T-cell (primary cell): ENCODE measurements around the gene ANKRD1. TPM values are rescaled to one million over a fixed set of nuclear protein-coding genes. Genes with fewer than 3 reads are reported as not detected.

Source experiments
- ATAC-seq, 4 experiments: fragments of 200-7000 bp in 3 of 4; fragments of 150-1000 bp in 1 of 4; cut with Tn5 transposase; replicated peaks in 1 of 4; 1 replicate in 3 of 4; 2 replicates in 1 of 4; pipeline ENCODE4 v1.10.0; 2021; ENCODE audit warnings: moderate library complexity in 3 of 4, mild to moderate bottlenecking in 2 of 4, moderate number of reproducible peaks in 1 of 4
- CTCF ChIA-PET, 2 donors: fragments of 300-600 bp; sonication (Branson Sonifier 250); formaldehyde crosslinking; loops; one replicate each; lab custom pipeline; 2022; ENCODE audit warnings: antibody characterized with exemption in 2 of 2; lab: Charles Lee
- POLR2A ChIA-PET, 2 donors: fragments of 300-600 bp; sonication (Branson Sonifier 250); formaldehyde crosslinking; loops; one replicate each; lab custom pipeline; 2022; ENCODE audit warnings: antibody characterized with exemption in 2 of 2; lab: Charles Lee
- DNase-seq, 35 experiments: peaks; one replicate each; pipeline versions ENCODE4 v3.0.0 to v3.0.0-alpha.2; 2013 to 2023
- H3K27ac ChIP-seq: one replicate; pipeline ENCODE4 v1.5.1; 2013; ENCODE audit warnings: low read length
- H3K27me3 ChIP-seq, 2 experiments: replicated peaks in 1 of 2; 1 replicate in 1 of 2; 2 replicates in 1 of 2; pipeline versions ENCODE4 v1.6.1 to v1.7.0; 2013; ENCODE audit warnings: low read length in 1 of 2, mixed read lengths in 1 of 2; ENCODE audit not compliant: control insufficient read depth in 2 of 2, insufficient read depth in 2 of 2; ENCODE audit errors: extremely low read depth in 1 of 2
- H3K36me3 ChIP-seq, 2 donors: 1 replicate in 1 of 2; 2 replicates in 1 of 2; pipeline versions ENCODE4 v1.6.1 to v1.7.0; 2013; ENCODE audit warnings: low read length in 1 of 2; ENCODE audit not compliant: control insufficient read depth in 2 of 2, insufficient read depth in 1 of 2; ENCODE audit errors: extremely low read depth in 1 of 2
- H3K4me1 ChIP-seq, 2 experiments: 1 replicate in 1 of 2; 2 replicates in 1 of 2; pipeline versions ENCODE4 v1.6.1 to v1.7.0; 2013; ENCODE audit warnings: low read length in 2 of 2, mixed read lengths in 1 of 2; ENCODE audit not compliant: insufficient read depth in 2 of 2, control insufficient read depth in 1 of 2; ENCODE audit errors: extremely low read depth in 1 of 2
- H3K4me3 ChIP-seq, 2 donors: 1 replicate in 1 of 2; 2 replicates in 1 of 2; pipeline versions ENCODE4 v1.5.1 to v1.7.0; 2013; ENCODE audit warnings: mild to moderate bottlenecking in 2 of 2, low read length in 1 of 2, moderate library complexity in 1 of 2; ENCODE audit not compliant: control insufficient read depth in 1 of 2; ENCODE audit errors: extremely low read depth in 1 of 2
- H3K9me3 ChIP-seq: 2 replicates; pipeline ENCODE4 v1.7.0; 2013
- H3K27ac Mint-ChIP-seq, 2 donors: one replicate each; pipeline ENCODE4 v1.8.0; 2020 to 2021; ENCODE audit warnings: mild to moderate bottlenecking in 2 of 2, mixed read lengths in 2 of 2
- H3K27me3 Mint-ChIP-seq, 2 donors: one replicate each; pipeline ENCODE4 v1.8.0; 2021 to 2022; ENCODE audit warnings: mixed read lengths in 2 of 2
- H3K36me3 Mint-ChIP-seq: one replicate; pipeline ENCODE4 v1.8.0; 2021; ENCODE audit warnings: mixed read lengths
- H3K4me1 Mint-ChIP-seq, 3 donors: one replicate each; pipeline ENCODE4 v1.8.0; 2020 to 2022; ENCODE audit warnings: mixed read lengths in 3 of 3, mild to moderate bottlenecking in 1 of 3
- H3K4me3 Mint-ChIP-seq, 3 donors: one replicate each; pipeline ENCODE4 v1.8.0; 2020 to 2022; ENCODE audit warnings: mild to moderate bottlenecking in 3 of 3, mixed read lengths in 3 of 3, moderate library complexity in 3 of 3
- H3K9me3 Mint-ChIP-seq, 3 donors: one replicate each; pipeline ENCODE4 v1.8.0; 2020 to 2022; ENCODE audit warnings: mixed read lengths in 3 of 3
- WGBS: methylation state at CpG from one replicate; pipeline ENCODE4 v1.1.5; 2013; ENCODE audit warnings: missing lambda C conversion rate; ENCODE audit not compliant: insufficient coverage; 5-methylcytosine and 5-hydroxymethylcytosine counted together
- total RNA-seq, 35 experiments: library from RNA in 6 of 35; stranded (reverse) in 6 of 35; fragments of 120-200 nt in 1 of 35; gene quantifications; one replicate each; pipeline versions ENCODE4 v1.2.1 to v1.2.4 and lab custom pipeline; 2013 to 2026

ANKRD1 gene
- total RNA-seq, 5 donors from 2014 or later (not counting 1 experiment from before 2014, with no cell fraction given), result not detected

DNA sequence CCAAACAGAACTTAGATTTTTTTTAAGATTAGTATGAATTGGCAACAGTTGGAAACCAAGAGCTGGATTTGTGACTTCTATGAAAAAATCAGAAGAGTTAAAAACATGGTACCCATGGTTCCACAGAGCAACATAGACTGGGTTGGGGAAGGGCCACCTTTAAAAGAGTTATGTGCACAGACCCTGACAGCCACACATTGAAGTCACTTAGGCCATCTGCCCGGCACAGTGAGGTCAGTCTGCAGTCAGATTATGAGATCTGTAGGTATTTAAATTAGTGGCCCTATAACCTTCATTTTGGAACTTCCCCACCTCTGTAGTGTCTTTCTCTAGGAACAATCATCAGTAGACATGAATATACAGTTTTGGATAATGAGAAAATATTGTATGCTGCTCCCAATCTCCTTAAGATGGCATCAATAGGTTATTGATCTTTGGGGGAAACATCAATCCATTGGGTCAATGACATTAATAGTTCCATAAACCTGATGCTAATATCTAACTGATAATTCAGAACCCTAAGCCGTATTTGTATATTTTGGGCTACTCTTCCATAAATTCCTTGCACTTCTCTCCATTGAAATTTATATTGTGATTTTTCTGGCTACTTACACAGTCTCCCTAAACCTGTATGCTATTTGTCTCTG is 7.0 kb downstream of the ANKRD1 start:
- H3K9me3 Mint-ChIP-seq, result peaks cover 0 to 7% (median 0%) of the 10 kb centered on the region in 3 donors
- Histone ChIP-seq H3K36me3 (no peaks in the 10 kb centered on the region), H3K27me3 (peaks cover 0 to 4% of the 10 kb centered on the region in 2 experiments), H3K27ac (no peak overlapping the region), H3K4me1 (peaks cover 3% of the 10 kb centered on the region in 2 experiments), H3K9me3 (no peaks in the 10 kb centered on the region), H3K4me3 (no peak overlapping the region)
- peaks cover 3 to 7% (median 4%) of the 10 kb centered on the region in 3 donors for H3K4me1 Mint-ChIP-seq
- ChIA-PET CTCF (interaction anchor here (0.7 to 3.6 kb wide), 3 partner anchors 11 to 338 kb away, joined by 5 to 50 read pairs (median 10); no protein-coding TSS in a partner anchor), POLR2A (interaction anchor here in 1 of 2 donors (0.6 kb wide), 1 partner anchor 337 kb away, joined by 3 read pairs; no protein-coding TSS in a partner anchor)
- no peak overlapping the region for H3K27ac Mint-ChIP-seq
- H3K27me3 Mint-ChIP-seq, result peaks cover 7% of the 10 kb centered on the region in 2 donors
- H3K36me3 Mint-ChIP-seq, result no peaks in the 10 kb centered on the region
- no peak overlapping the region for H3K4me3 Mint-ChIP-seq
- ATAC-seq, result no peak
- DNase-seq, result no peak
- WGBS, result no CpG with 5 or more reads among the region's 2 CpGs

DNA sequence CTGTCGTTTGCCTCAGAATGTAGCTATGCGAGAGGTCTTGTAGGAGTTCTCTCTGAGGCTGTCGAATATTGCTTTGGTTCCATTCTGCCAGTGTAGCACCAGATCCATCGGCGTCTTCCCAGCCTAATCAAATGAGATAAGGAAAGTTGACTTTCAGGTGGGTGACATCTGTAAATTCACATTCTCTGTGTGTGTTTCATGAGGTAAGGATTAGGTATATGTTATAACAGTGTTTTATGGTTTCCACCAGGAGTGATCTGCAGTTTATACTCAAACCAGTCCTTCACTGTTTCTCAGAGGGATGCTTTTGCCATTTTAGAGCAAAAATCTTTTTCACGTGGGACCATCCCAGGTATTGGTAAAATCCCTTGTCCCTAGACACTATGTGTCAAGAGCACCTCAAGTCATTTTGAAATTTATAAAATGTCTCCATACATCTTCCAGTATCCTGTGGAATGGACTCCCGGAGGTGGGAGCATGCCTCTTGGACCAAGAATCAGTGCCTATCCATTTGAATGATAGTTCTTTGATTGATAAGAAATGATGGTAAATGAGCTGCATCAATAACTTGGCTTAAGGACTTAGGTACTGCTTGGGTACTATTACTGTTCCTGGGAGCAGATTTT is 7.9 kb downstream of the ANKRD1 start:
- DNase-seq, result no peak
- H3K36me3 Mint-ChIP-seq, result no peaks in the 10 kb centered on the region
- Histone ChIP-seq H3K4me3 (no peak overlapping the region), H3K4me1 (peaks cover 3% of the 10 kb centered on the region in 2 experiments), H3K9me3 (no peaks in the 10 kb centered on the region), H3K36me3 (no peaks in the 10 kb centered on the region), H3K27ac (no peak overlapping the region), H3K27me3 (peaks cover 0 to 4% of the 10 kb centered on the region in 2 experiments)
- H3K4me3 Mint-ChIP-seq, result no peak overlapping the region
- peaks cover 3 to 7% (median 4%) of the 10 kb centered on the region in 3 donors for H3K4me1 Mint-ChIP-seq
- ChIA-PET POLR2A (no interaction called here), CTCF (interaction anchor here (2.5 to 3.6 kb wide), 2 partner anchors 10 to 338 kb away, joined by 10 to 50 read pairs; no protein-coding TSS in a partner anchor)
- peaks cover 7% of the 10 kb centered on the region in 2 donors for H3K27me3 Mint-ChIP-seq
- ATAC-seq, result no peak
- H3K27ac Mint-ChIP-seq, result no peak overlapping the region
- WGBS, result 90% methylated on average over 5 of the region's 7 CpGs
- H3K9me3 Mint-ChIP-seq, result peaks cover 0 to 7% (median 0%) of the 10 kb centered on the region in 3 donors

- Mint-ChIP-seq H3K27me3 (peaks cover 6 to 7% of the 10 kb centered on the region in 2 donors), H3K36me3 (peaks cover 6% of the 10 kb centered on the region), H3K4me3 (no peak overlapping the region), H3K27ac (no peak overlapping the region), H3K9me3 (peaks cover 0 to 7% (median 0%) of the 10 kb centered on the region in 3 donors), H3K4me1 (peaks cover 3 to 7% (median 4%) of the 10 kb centered on the region in 3 donors)
- no peak overlapping the region for H3K4me3 ChIP-seq
- ATAC-seq (no peak), DNase-seq (no peak)
- H3K27me3 ChIP-seq, result peaks cover 0 to 4% of the 10 kb centered on the region in 2 experiments
- CTCF ChIA-PET, result interaction anchor here (0.6 to 3.6 kb wide), 19 partner anchors 9 to 1339 kb away, joined by 3 to 50 read pairs (median 4); partner anchors contain the start of genes ANKRD1 (in 1 of the 2) and RPP30 (in 1 of the 2)
- H3K27ac ChIP-seq, result no peak overlapping the region
- H3K36me3 ChIP-seq, result no peaks in the 10 kb centered on the region
- WGBS, result no CpG with 5 or more reads among the region's 4 CpGs
- POLR2A ChIA-PET, result no interaction called here
- no peaks in the 10 kb centered on the region for H3K9me3 ChIP-seq
- peaks cover 3% of the 10 kb centered on the region in 2 experiments for H3K4me1 ChIP-seq
Measured at GRCh38 chr10:90912174-90912573, 8.7 kb downstream of the ANKRD1 start.

DNA sequence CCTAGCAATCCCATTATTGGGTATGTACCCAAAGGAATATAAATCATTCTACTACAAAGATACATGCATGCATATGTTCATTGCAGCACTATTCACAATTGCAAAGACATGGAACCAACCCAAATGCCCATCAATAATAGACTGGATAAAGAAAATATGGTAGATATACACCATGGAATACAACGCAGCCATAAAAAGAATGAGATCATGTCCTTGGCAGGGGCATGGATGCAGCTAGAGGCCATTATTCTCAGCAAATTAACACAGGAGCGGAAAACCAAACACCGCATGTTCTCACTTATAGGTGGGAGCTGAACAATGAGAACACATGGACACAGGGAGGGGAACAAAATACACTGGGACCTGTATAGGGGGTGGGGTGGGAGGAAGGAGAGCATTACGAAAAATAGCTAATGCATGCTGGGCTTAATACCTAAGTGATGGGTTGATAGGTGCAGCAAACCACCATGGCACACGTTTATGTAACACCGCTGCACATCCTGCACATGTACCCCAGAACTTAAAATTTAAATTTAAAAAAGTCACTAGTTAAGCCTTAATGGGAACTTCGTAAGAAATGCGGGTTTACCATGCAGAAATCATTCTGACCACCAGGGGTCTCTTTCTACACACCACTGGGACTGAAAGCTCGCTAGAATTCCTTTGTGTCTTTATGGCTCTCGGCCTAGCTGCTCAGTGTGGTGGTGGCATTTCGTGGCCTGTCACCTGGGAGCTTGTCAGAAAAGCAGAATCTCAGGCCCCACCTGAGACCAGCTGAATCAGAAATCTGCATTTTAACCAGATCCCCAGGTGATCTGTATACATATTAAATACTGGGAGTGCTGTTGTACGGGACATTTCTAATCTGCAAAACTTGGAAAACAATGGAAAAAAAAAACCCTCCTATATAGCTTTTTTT is 9.5 kb downstream of the ANKRD1 start:
- peak in 33 of 35 experiments; percentile 0 to 75 (median 27) for DNase-seq
- Histone ChIP-seq H3K4me1 (peaks cover 3% of the 10 kb centered on the region in 2 experiments), H3K4me3 (no peak overlapping the region), H3K9me3 (no peaks in the 10 kb centered on the region), H3K27ac (no peak overlapping the region), H3K36me3 (no peaks in the 10 kb centered on the region), H3K27me3 (peaks cover 0 to 4% of the 10 kb centered on the region in 2 experiments)
- WGBS, result 0% methylated on average over 2 of the region's 12 CpGs
- peak; percentile 66 to 79 (median 70) for ATAC-seq
- ChIA-PET POLR2A (interaction anchor here in 1 of 2 donors (0.8 kb wide), 1 partner anchor 340 kb away, joined by 3 read pairs; no protein-coding TSS in a partner anchor), CTCF (interaction anchor here (0.6 to 3.6 kb wide), 20 partner anchors 8 to 724 kb away, joined by 3 to 50 read pairs (median 4); partner anchors contain the start of genes ANKRD1 (in 2 of the 2) and RPP30 (in 1 of the 2))
- peaks cover 0 to 7% (median 0%) of the 10 kb centered on the region in 3 donors for H3K9me3 Mint-ChIP-seq
- H3K4me1 Mint-ChIP-seq, result peaks cover 3 to 7% (median 4%) of the 10 kb centered on the region in 3 donors
- peaks cover 2 to 4% of the 10 kb centered on the region in 2 donors for H3K27me3 Mint-ChIP-seq
- H3K27ac Mint-ChIP-seq, result no peak overlapping the region
- H3K36me3 Mint-ChIP-seq, result peaks cover 14% of the 10 kb centered on the region
- no peak overlapping the region for H3K4me3 Mint-ChIP-seq

GRCh38 chr10:90906596-90906995 is 14.3 kb downstream of the ANKRD1 start:
- Mint-ChIP-seq H3K9me3 (peaks cover 0 to 7% (median 0%) of the 10 kb centered on the region in 3 donors), H3K36me3 (peaks cover 42% of the 10 kb centered on the region), H3K4me3 (no peak overlapping the region), H3K27me3 (no peaks in the 10 kb centered on the region), H3K27ac (no peak overlapping the region), H3K4me1 (peaks cover under 1 to 3% (median under 1%) of the 10 kb centered on the region in 3 donors)
- no peak overlapping the region for H3K27ac ChIP-seq
- H3K4me1 ChIP-seq, result peaks cover under 1% of the 10 kb centered on the region in 2 experiments
- no peak overlapping the region for H3K4me3 ChIP-seq
- ATAC-seq (no peak), DNase-seq (no peak)
- peaks cover 0 to 12% of the 10 kb centered on the region in 2 donors for H3K36me3 ChIP-seq
- WGBS, result no CpG with 5 or more reads among the region's 1 CpG
- no peaks in the 10 kb centered on the region for H3K27me3 ChIP-seq
- POLR2A ChIA-PET, result no interaction called here
- CTCF ChIA-PET, result no interaction called here
- no peaks in the 10 kb centered on the region for H3K9me3 ChIP-seq
